Neural progenitor cell (in vitro differentiated cells): Measurements from ENCODE around the gene TIRAP.

Experiments used
- EZH2 ChIP-seq: fragments of 200-600 bp; sonication (generic); IDR thresholded peaks from 2 replicates; pipeline ENCODE4 v1.6.1; 2017; ENCODE audit warnings: antibody characterized with exemption, mild to moderate bottlenecking, moderate library complexity
- TF ChIP-seq, protein P1 (sequence below): fragments of 200-600 bp; sonication (generic); IDR thresholded peaks from 2 replicates; pipeline ENCODE4 v1.5.1; 2017; ENCODE audit warnings: antibody characterized with exemption, mild to moderate bottlenecking

DNA sequence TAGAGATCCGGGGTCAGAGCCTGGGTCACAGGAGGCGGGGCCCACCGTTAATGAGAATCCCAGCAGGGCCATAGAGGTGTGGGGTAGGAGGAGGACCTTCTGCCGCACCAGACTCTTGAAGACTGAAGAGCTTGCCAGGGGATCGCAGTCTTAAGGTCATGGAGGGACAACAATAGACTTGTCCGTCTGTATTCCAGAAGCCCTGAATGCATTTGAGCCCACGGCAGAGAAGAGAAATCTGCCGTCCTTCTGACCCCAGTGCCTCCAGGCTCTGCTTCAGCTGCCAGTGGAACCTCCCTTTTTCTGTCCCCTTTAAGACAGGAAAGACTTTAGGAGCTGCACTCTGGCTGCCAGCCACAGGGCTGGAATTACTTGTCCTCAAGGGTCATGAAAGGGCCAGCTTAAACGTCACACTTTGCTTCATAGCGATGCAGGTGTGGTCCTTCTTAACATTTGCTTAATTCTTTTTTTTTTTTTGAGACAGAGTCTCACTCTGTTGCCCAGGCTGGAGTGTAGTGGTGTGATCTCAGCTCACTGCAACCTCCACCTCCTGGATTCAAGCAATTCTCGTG, 57.1 kb downstream of the TIRAP start:
- TF ChIP-seq, protein P1, sequence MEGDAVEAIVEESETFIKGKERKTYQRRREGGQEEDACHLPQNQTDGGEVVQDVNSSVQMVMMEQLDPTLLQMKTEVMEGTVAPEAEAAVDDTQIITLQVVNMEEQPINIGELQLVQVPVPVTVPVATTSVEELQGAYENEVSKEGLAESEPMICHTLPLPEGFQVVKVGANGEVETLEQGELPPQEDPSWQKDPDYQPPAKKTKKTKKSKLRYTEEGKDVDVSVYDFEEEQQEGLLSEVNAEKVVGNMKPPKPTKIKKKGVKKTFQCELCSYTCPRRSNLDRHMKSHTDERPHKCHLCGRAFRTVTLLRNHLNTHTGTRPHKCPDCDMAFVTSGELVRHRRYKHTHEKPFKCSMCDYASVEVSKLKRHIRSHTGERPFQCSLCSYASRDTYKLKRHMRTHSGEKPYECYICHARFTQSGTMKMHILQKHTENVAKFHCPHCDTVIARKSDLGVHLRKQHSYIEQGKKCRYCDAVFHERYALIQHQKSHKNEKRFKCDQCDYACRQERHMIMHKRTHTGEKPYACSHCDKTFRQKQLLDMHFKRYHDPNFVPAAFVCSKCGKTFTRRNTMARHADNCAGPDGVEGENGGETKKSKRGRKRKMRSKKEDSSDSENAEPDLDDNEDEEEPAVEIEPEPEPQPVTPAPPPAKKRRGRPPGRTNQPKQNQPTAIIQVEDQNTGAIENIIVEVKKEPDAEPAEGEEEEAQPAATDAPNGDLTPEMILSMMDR, result no peak
- no peak for TF ChIP-seq EZH2
